Liver (tissue), 2 donors: ENCODE measurements around the gene ITGB4.

ENCODE experiments used
- FOXA1 ChIP-seq: IDR thresholded peaks from 2 replicates; pipeline ENCODE4 v1.6.1; 2016; ENCODE audit warnings: antibody characterized with exemption
- TF ChIP-seq, protein P1 (sequence below): fragments of 150-350 bp; IDR thresholded peaks from 2 replicates; pipeline ENCODE4 v1.5.1; 2017; ENCODE audit warnings: improper control_type of control experiment, low read depth, low read length; ENCODE audit not compliant: missing input control
- donor health status: healthy.

DNA sequence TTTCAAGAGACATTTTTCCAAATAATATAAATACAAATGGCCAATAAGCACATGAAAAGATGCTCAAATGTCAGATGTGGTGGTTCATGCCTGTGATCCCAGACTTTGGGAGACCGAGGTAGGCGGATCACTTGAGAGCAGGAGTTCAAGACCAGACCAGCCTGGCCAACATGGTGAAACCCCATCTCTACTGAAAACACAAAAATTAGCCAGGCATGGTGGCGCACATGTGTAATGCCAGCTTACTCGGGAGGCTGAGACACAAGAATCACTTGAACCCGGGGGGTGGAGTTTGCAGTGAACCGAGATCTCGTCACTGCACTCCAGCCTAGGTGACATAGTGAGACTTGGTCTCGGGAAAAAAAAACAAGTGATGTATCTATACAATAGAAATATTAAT is 46.6 kb downstream of the ITGB4 start:
- TF ChIP-seq, protein P1, sequence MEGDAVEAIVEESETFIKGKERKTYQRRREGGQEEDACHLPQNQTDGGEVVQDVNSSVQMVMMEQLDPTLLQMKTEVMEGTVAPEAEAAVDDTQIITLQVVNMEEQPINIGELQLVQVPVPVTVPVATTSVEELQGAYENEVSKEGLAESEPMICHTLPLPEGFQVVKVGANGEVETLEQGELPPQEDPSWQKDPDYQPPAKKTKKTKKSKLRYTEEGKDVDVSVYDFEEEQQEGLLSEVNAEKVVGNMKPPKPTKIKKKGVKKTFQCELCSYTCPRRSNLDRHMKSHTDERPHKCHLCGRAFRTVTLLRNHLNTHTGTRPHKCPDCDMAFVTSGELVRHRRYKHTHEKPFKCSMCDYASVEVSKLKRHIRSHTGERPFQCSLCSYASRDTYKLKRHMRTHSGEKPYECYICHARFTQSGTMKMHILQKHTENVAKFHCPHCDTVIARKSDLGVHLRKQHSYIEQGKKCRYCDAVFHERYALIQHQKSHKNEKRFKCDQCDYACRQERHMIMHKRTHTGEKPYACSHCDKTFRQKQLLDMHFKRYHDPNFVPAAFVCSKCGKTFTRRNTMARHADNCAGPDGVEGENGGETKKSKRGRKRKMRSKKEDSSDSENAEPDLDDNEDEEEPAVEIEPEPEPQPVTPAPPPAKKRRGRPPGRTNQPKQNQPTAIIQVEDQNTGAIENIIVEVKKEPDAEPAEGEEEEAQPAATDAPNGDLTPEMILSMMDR = no peak
- TF ChIP-seq FOXA1 = no peak
